ENCODE measurements around the gene DUSP2.

DUSP2 gene

GRCh38 chr2:96114903-96115581, 30.2 kb downstream of the DUSP2 start:
- DNase-seq (ENCODE audit: low read depth, low spot score) = no peak

- no peak for DNase-seq (ENCODE audit: low read depth, low spot score)
Observed at GRCh38 chr2:96114546-96114902, 30.7 kb downstream of the DUSP2 start.

- no peak for DNase-seq (ENCODE audit: low read depth, low spot score)
Observed at GRCh38 chr2:96113951-96114350, 31.3 kb downstream of the DUSP2 start.

GRCh38 chr2:96113367-96113677, 31.9 kb downstream of the DUSP2 start:
- no peak for DNase-seq (ENCODE audit: low read depth, low spot score)

GRCh38 chr2:96112501-96113366, 32.5 kb downstream of the DUSP2 start:
- no peak for DNase-seq (ENCODE audit: low read depth, low spot score)

- no peak for DNase-seq (ENCODE audit: low read depth, low spot score)
Observed at GRCh38 chr2:96111823-96112500, 33.3 kb downstream of the DUSP2 start.

- no peak for DNase-seq (ENCODE audit: low read depth, low spot score)
Observed at GRCh38 chr2:96111257-96111640, 34.0 kb downstream of the DUSP2 start.

- no peak for DNase-seq (ENCODE audit: low read depth, low spot score)
Observed at GRCh38 chr2:96110621-96111256, 34.5 kb downstream of the DUSP2 start.

- DNase-seq (ENCODE audit: low read depth, low spot score) = no peak
Observed at GRCh38 chr2:96109931-96110511, 35.2 kb downstream of the DUSP2 start.

GRCh38 chr2:96109361-96109680, 35.9 kb downstream of the DUSP2 start:
- no peak for DNase-seq (ENCODE audit: low read depth, low spot score)

GRCh38 chr2:96108541-96109360, 36.5 kb downstream of the DUSP2 start:
- no peak for DNase-seq (ENCODE audit: low read depth, low spot score)

GRCh38 chr2:96108151-96108540, 37.1 kb downstream of the DUSP2 start:
- no peak for DNase-seq (ENCODE audit: low read depth, low spot score)

GRCh38 chr2:96107708-96108065, 37.6 kb downstream of the DUSP2 start:
- no peak for DNase-seq (ENCODE audit: low read depth, low spot score)

GRCh38 chr2:96106991-96107707, 38.1 kb downstream of the DUSP2 start:
- DNase-seq (ENCODE audit: low read depth, low spot score) = no peak

- DNase-seq (ENCODE audit: low read depth, low spot score) = no peak
Observed at GRCh38 chr2:96105994-96106715, 39.1 kb downstream of the DUSP2 start.

- no peak for DNase-seq (ENCODE audit: low read depth, low spot score)
Observed at GRCh38 chr2:96105152-96105915, 39.9 kb downstream of the DUSP2 start.

- no peak for DNase-seq (ENCODE audit: low read depth, low spot score)
Observed at GRCh38 chr2:96104487-96104861, 40.8 kb downstream of the DUSP2 start.

GRCh38 chr2:96103761-96104486, 41.3 kb downstream of the DUSP2 start:
- DNase-seq (ENCODE audit: low read depth, low spot score) = no peak

GRCh38 chr2:96103187-96103601, 42.0 kb downstream of the DUSP2 start:
- no peak for DNase-seq (ENCODE audit: low read depth, low spot score)

All from iPS DF 19.7 (cell line).